ENCODE measurements around the gene ZNF429. TPM values are rescaled to one million over a fixed set of nuclear protein-coding genes. Genes with fewer than 3 reads are reported as not detected.
"Not testable (repeated sequence)": the region's sequence is repeated elsewhere in the genome, so short reads cannot be mapped to it uniquely, and the experiment has no call there.

The ZNF429 gene
- polyA plus RNA-seq, 12 donors: 11.8 to 21.5 (median 16.5) TPM; not detected in 2

DNA sequence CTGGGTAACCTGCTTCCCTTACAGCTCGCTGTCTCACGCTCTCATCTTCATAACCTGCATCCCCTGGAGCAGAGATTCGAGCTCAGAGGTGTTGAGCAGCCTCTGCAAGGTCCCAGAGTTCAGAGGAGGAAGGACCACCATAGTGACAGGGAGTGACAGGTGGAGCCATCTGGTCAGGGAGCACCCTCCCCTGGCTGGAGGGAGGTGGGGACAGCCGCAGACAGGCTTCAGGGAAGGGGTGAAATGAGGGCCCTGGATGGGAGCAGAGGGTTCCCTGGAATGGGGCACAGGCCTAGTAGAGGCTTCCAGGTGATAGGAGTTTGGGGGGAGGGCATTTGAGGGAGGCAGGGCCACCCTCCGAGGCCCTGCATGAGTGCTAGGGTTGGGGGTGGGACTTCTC lies 82.1 kb downstream of the ZNF429 start:
- DNase-seq: no peak

DNA sequence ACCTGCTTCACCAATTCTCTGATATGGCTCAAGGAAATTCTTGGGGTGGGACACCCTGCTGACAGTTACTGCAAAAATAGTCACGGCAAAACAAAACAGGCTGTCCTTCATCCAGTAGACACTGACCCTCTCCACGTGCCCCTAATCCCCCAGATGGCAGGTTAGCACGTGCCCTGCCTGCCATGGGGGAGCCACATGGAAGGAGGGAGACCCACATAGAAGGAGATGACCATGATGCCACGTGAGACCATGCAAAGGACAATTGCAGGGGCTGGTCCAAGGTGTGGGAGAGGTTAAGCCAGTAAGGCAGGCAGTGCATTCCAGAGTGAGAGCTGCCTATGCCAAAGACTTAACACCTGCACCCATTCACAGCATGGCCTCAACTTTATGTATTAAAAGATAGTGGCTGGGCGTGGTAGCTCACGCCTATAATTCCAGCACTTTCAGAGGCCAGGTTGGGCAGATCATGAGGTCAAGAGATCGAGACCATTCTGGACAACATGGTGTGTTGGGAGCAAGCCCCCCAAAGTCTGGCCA lies 82.7 kb downstream of the ZNF429 start:
- no peak for DNase-seq

DNA sequence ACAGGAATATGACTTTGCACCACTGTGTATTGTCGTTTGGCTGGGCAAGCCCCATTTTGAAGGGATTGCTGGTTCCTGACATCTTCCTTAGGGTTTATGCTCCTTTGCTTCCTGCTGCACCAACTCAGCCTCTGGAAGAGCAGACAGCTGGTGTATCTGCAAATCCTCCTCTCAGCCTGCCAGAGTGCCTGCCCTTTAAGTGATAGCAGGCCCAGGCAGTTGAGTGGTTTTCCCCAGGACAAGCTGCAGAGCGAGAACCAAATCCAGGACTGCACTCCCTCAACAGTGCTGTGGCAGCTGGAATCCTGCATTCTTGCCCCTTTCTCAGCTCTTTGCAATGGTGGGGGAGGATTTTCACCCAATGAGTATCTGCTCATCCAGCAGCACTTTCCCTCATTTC lies 85.5 kb downstream of the ZNF429 start:
- no peak for DNase-seq

DNA sequence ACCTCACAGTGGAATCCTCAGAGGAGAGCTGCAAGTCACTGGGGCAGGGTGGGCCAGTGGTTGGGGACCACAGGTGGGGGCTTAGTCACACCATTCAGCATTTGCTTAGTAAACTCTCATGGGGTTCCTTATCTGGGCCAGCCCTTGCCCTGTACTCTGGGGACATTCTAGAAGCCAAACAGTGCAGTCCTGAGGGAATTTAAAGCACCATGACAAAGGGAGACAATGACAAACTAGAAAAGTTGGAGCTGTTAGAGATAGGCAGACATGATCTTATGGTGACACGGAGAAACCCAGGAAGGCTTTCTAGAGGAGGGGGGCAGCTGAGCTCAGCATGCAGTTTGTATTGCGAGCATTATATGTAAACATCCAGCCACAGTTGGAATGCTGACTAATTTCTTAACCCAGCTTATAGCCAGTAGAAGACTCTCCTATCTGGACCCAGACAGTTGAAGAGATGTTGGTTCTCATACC lies 87.6 kb downstream of the ZNF429 start:
- no peak for DNase-seq

DNA sequence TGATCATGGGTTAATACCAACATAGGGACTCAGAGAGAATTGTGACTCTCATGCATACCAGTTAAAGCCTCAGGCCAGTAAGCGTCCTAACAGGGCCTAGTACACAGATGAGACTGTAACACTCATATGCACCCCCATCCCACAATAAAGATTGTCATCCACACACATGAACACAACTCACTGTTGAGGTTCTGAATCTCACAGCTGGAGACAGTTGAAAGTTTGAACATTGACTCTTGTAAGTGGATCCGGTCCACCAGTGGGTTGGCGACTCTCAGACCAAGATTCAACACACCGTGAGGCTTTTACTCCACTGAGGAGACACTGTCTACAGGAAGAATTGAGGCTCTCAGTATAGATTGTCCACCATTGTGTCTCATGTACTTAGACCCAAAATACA lies 88.1 kb downstream of the ZNF429 start:
- DNase-seq: no peak

DNA sequence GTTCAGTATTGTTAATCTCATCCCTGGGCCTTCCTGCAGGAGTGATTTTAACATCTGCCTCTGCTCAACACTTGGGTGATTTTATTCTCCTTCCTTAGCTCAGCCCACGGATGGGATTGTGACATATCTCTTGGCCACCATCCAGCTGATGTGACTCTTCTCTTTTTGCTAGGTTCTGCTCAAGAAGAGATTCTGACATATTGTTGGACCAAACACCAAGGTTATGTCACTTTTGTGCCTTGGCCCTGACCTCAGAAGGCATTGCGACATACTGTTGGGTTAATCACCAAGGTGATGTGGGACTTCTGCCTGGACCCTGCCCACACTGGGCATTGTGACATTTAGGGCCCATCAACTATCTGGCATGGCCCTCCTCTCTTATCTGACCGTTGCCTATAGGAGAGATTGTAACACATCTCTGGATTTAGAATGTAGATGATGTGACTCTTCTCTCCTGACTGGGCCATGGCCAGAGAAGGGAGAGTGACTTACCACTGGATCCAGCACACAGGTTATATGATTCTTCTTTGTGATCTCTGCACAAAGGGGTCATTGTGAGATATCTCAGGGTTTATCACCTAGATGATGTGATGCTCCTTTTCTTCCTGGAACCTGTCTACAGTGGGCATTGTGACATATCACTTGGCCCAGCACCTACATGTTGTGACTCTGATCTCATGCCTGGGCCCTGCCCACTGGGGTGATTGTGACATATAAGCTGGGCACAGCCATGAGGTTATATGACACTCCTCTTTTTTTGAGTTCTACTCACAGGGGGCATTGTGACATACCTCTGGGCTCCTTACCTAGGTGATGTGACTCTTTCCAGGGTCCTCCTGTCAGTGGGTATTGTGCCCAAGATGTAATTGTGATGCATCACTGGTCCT lies 88.8 kb downstream of the ZNF429 start:
- no peak for DNase-seq

DNA sequence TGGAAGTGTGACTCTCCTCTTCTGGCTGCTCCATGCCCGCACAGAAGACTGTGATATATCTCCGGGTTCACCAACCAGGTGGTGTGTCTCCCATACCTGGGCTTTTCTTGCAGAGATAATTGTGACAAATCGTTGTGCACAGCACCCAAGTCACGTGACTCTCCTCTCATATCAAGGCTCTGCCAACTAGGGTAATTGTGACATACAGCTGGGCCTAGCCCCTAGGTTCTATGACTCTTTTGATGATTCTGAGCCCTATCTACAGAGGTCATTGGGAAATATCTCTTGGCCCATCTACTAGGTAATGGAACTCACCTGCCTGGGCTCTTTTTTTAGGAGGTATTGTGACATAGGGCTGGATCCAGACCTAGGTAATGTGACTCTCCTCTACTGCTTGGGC lies 89.8 kb downstream of the ZNF429 start:
- DNase-seq: no peak

DNA sequence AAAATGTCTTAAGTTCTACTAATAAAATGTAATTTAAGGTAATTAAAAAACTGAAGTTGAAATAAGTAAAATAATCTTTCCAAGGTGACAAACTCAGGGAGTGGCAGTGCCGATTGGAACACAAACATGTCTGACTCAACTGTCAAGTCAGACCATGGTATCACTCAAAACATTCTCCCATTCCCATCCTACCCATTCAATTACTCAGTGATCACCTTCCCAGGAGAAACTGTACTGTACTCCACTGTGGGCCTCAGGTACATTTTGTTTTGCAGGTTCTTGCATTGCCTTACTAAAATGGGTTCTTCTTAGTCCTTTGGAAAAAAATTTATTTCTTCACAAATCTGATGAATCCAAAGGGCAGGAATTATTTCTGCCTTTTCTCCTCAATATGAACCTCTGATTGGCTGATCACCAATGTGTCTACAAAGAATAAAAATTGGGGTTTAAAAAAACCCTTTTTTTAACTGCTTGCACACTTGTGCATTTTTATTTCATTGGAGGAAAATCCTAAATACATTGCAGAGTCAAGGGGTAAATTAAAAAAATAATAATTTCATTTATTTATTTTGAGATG lies 96.8 kb downstream of the ZNF429 start:
- DNase-seq: no peak

DNA sequence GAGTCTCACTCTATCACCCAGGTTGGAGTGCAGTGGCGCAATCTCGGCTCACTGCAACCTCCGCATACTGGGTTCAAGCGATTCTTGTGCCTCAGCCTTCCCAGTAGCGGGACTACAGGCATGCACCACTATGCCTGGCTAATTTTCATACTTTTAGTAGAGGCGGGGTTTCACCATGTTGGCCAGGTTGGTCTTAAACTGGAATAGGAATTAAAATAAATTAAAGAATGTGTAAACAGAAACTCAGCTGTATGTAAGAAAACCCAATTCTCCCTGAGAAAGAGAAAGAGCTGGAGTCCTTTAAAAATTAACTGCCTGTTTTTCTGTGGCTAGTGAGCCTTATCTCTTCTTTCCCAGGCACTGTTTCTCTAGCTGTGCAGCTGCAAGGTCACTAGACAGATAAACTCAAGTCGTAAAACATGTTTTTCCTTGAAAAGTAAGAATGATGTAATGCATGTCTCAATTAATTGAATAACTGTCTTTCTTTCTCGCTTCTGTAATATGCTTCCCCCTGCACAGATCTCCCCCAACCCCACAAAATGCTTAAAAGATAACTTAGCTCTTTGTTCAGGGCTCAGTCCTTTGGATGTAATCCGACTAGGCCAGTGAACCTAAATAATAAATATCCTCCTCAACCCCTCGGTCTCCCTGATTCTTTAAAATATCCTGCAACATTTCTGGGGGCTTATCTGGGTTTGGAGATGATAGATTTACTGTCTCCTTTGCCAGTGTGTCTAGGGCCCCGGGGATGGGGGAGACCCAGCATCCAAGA lies 97.4 kb downstream of the ZNF429 start:
- DNase-seq: not testable (repeated sequence)

DNA sequence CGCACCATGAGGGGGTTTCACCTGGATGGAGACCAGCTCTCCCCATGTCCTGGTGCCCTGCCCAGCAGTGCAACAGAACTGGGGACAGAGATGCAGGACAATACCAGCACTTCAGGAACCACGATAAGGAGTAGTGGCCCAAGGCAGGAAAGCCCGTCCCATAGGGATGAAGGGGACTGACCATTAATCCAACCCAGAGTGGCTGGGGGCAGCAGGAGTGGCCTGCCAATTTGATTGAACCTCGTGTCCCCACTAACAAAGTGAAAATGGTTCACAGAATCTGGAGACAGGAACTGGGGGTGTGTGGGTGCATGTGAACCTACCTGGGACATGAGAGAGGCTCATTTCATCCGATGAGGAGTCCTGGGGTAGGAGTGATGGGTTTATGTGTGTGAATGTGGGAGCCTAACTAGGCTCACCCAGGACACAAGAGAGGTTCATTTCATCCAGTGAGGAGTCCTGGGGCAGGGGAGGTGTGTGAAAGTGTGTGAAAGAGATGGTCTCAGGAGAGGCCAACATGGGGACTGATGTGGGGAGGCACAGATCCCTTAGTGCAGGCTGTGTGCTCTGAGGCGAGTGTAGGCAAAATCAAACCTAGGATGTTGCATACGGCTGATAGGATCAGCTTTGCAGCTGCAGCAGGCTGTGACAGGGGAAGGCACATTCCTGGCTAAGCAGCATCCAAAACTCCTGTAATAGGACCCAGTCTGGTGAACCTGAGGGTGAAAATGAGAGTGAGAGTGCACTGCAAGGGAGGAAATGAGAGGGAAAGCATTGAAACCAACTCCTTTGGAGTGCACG lies 98.2 kb downstream of the ZNF429 start:
- no peak for DNase-seq

DNA sequence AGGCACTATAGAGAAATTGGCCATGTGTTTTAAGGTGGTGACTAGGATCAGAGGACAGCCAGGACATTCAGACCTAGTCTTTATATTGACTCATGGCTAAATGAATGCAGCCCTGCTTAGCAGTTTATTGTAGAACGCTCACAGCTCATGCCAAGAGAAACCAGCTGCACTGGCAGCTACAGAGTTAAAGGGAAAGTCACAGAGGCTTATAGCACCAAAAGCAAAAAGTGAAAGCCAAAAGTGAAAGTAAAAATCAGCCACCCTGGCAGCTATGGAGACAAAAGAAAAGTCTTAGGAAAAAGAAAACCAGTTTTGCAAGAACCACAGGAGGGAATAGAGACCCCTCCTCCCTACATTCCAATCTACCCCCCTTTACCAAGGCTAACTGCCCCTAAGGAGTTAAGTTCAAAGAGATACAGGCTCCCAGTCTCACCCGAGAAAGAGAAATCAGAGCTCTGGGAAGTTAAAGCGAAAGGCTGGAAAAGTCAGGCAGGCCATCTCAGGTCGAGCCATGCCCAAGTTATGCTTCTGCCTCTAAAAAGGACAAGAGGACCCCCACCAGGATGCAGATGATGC lies 99.0 kb downstream of the ZNF429 start:
- peak; percentile 53 for DNase-seq

Other genes with a start within 250 kb of the ZNF429 start
- gene ZNF708, start 176.2 kb upstream of the ZNF429 start, polyA plus RNA-seq (ENCODE audit: insufficient read length in 12 of 12): 10 to 100 TPM in 7 of 12 donors, 1 to 10 TPM in 4, not detected in 1; 8.3 to 17.7 (median 11.8) TPM
- gene ZNF738, start 146.6 kb upstream of the ZNF429 start, polyA plus RNA-seq (ENCODE audit: insufficient read length in 12 of 12): 10 to 100 TPM in 11 of 12 donors, not detected in 1; 14.9 to 32.3 (median 20.7) TPM
- 10 to 100 TPM in 6 of 12 donors, 1 to 10 TPM in 5, not detected in 1; 8.3 to 36.9 (median 13.6) TPM for gene ZNF493, start 108.5 kb upstream of the ZNF429 start, polyA plus RNA-seq (ENCODE audit: insufficient read length in 12 of 12)